GM19193 (cell line): ENCODE data around the gene GRID2.

Experiments
- POLR2A ChIP-seq: IDR thresholded peaks from 4 replicates; pipeline ENCODE4 v1.6.1; 2011; ENCODE audit not compliant: insufficient read depth, insufficient read length; ENCODE audit errors: extremely low read depth

GRID2 gene

GRCh38 chr4:93016350-93016749 is 712.6 kb downstream of the GRID2 start:
- no peak for TF ChIP-seq POLR2A

GRCh38 chr4:93018243-93018642 is 714.5 kb downstream of the GRID2 start:
- no peak for TF ChIP-seq POLR2A

GRCh38 chr4:93018806-93019205 is 715.0 kb downstream of the GRID2 start:
- no peak for TF ChIP-seq POLR2A

- no peak for TF ChIP-seq POLR2A
These were observed 726.0 kb downstream of the GRID2 start for GRCh38 chr4:93029769-93030168.

GRCh38 chr4:93030670-93031069 is 726.9 kb downstream of the GRID2 start:
- no peak for TF ChIP-seq POLR2A

- no peak for TF ChIP-seq POLR2A
These were observed 727.8 kb downstream of the GRID2 start for GRCh38 chr4:93031431-93032098.

GRCh38 chr4:93042746-93043145 is 739.0 kb downstream of the GRID2 start:
- TF ChIP-seq POLR2A: no peak

- TF ChIP-seq POLR2A: no peak
These were observed 749.4 kb downstream of the GRID2 start for GRCh38 chr4:93053140-93053539.

- TF ChIP-seq POLR2A: no peak
These were observed 758.1 kb downstream of the GRID2 start for GRCh38 chr4:93061826-93062225.

- TF ChIP-seq POLR2A: no peak
These were observed 759.6 kb downstream of the GRID2 start for GRCh38 chr4:93063325-93063724.

GRCh38 chr4:93065790-93066189 is 762.0 kb downstream of the GRID2 start:
- TF ChIP-seq POLR2A: no peak

GRCh38 chr4:93066749-93067148 is 763.0 kb downstream of the GRID2 start:
- no peak for TF ChIP-seq POLR2A

- TF ChIP-seq POLR2A: no peak
These were observed 768.5 kb downstream of the GRID2 start for GRCh38 chr4:93072292-93072691.

- no peak for TF ChIP-seq POLR2A
These were observed 776.5 kb downstream of the GRID2 start for GRCh38 chr4:93080316-93080715.

GRCh38 chr4:93084599-93085305 is 781.0 kb downstream of the GRID2 start:
- TF ChIP-seq POLR2A: no peak

GRCh38 chr4:93086356-93086755 is 782.6 kb downstream of the GRID2 start:
- TF ChIP-seq POLR2A: no peak
